GM12878 (cell line): ENCODE results near the gene MEIS1. TPM values are rescaled to one million over a fixed set of nuclear protein-coding genes. Genes with fewer than 3 reads are reported as not detected.

Source experiments
- ATAC-seq: fragments of 200-7000 bp; cut with Tn5 transposase; 3 replicates; pipeline ENCODE4 v1.9.1; 2020; ENCODE audit warnings: mild to moderate bottlenecking, moderate library complexity
- BruUV-seq: library from RNA; stranded (reverse); fragments of 400-500 nt; replicated peaks from 2 replicates; lab custom pipeline; 2021; lab: Mats Ljungman, UMichigan
- CTCF ChIA-PET: fragments of 300-600 bp; sonication (Branson Sonifier 250); formaldehyde crosslinking; extraction: SDS; loops from one replicate; lab custom pipeline; 2021; ENCODE audit warnings: inconsistent platforms; lab: Yijun Ruan, JAX
- POLR2A ChIA-PET: fragments of 350-600 bp; formaldehyde crosslinking; extraction: SDS; loops from one replicate; lab custom pipeline; 2021; ENCODE audit warnings: inconsistent platforms; lab: Charles Lee
- RAD21 ChIA-PET: fragments of 300-600 bp; sonication (Branson Sonifier 250); formaldehyde crosslinking; loops from one replicate; lab custom pipeline; 2023; ENCODE audit warnings: antibody characterized with exemption; ENCODE audit not compliant: unreplicated experiment; lab: Charles Lee
- SMC1A ChIA-PET: fragments of 300-600 bp; sonication (Branson Sonifier 250); formaldehyde crosslinking; loops from one replicate; lab custom pipeline; 2023; ENCODE audit not compliant: unreplicated experiment, uncharacterized antibody; lab: Charles Lee
- DNase-seq: peaks from one replicate; pipeline ENCODE4 v3.0.0-alpha.2; 2011; ENCODE audit warnings: low read depth, low spot score
- FAIRE-seq: peaks from 3 replicates; lab custom pipeline; 2011; peaks lifted over from hg19 to GRCh38; lab: Jason Lieb, UNC
- H2AFZ ChIP-seq: 2 replicates; pipeline ENCODE4 v1.6.0; 2011; ENCODE audit warnings: low read depth, low read length, control low read depth; ENCODE audit not compliant: control insufficient read depth
- H3K27ac ChIP-seq: 2 replicates; pipeline ENCODE4 v1.5.1; 2011; ENCODE audit warnings: control low read depth; ENCODE audit not compliant: control insufficient read depth, insufficient read depth
- H3K27me3 ChIP-seq, 2 experiments: replicated peaks in 1 of 2; 2 replicates each; pipeline versions ENCODE4 v1.6.0 to v1.6.1; 2011; ENCODE audit warnings: low read length in 1 of 2; ENCODE audit not compliant: control insufficient read depth in 2 of 2, insufficient read depth in 2 of 2
- H3K36me3 ChIP-seq, 2 experiments: 2 replicates each; pipeline ENCODE4 v1.5.1; 2011; ENCODE audit warnings: low read length in 1 of 2; ENCODE audit not compliant: control insufficient read depth in 2 of 2, insufficient read depth in 2 of 2
- H3K4me1 ChIP-seq: 2 replicates; pipeline ENCODE4 v1.6.1; 2011; ENCODE audit warnings: mild to moderate bottlenecking, low read length, moderate library complexity, mixed read lengths; ENCODE audit not compliant: control insufficient read depth, insufficient read depth
- H3K4me2 ChIP-seq: 2 replicates; pipeline ENCODE4 v1.6.0; 2011; ENCODE audit warnings: control low read depth; ENCODE audit not compliant: control insufficient read depth, insufficient read depth
- H3K4me3 ChIP-seq: fragments of 200-600 bp; sonication (generic); 2 replicates; pipeline ENCODE4 v1.5.1; 2016
- H3K79me2 ChIP-seq: 2 replicates; pipeline ENCODE4 v1.6.0; 2011; ENCODE audit warnings: low read length; ENCODE audit not compliant: control insufficient read depth, insufficient read depth
- H3K9ac ChIP-seq: 2 replicates; pipeline ENCODE4 v1.8.0; 2011; ENCODE audit warnings: low read length, control low read depth, mixed read lengths; ENCODE audit not compliant: control insufficient read depth, insufficient read depth
- H3K9me3 ChIP-seq: replicated peaks from 3 replicates; pipeline ENCODE4 v1.5.1; 2011; ENCODE audit warnings: mild to moderate bottlenecking, low read length; ENCODE audit not compliant: control insufficient read depth, insufficient read depth
- H4K20me1 ChIP-seq: 2 replicates; pipeline ENCODE4 v1.6.0; 2011; ENCODE audit not compliant: control insufficient read depth, insufficient read depth
- BACH1 ChIP-seq: fragments of 450-650 bp; IDR thresholded peaks from 2 replicates; pipeline ENCODE4 v1.6.1; 2017; ENCODE audit warnings: mild to moderate bottlenecking, borderline replicate concordance
- BRCA1 ChIP-seq: IDR thresholded peaks from 2 replicates; pipeline ENCODE4 v1.6.1; 2011; ENCODE audit warnings: low read depth, low read length, improper control_type of control experiment
- MLLT1 ChIP-seq: fragments of 450-650 bp; IDR thresholded peaks from 2 replicates; pipeline ENCODE4 v1.6.1; 2016; ENCODE audit warnings: mild to moderate bottlenecking
- PAX5 ChIP-seq: IDR thresholded peaks from 2 replicates; pipeline ENCODE4 v1.6.1; 2011; ENCODE audit warnings: low read depth, low read length, borderline replicate concordance
- TBL1XR1 ChIP-seq: IDR thresholded peaks from 2 replicates; pipeline ENCODE4 v1.6.1; 2012; ENCODE audit warnings: low read depth, low read length, improper control_type of control experiment
- USF1 ChIP-seq: IDR thresholded peaks from 2 replicates; pipeline ENCODE4 v1.6.1; 2011; ENCODE audit warnings: borderline replicate concordance, low read depth, mild to moderate bottlenecking, moderate library complexity, mixed read lengths, low read length; ENCODE audit not compliant: insufficient read depth; ENCODE audit errors: extremely low read length
- YY1 ChIP-seq: IDR thresholded peaks from 2 replicates; pipeline ENCODE4 v1.6.1; 2011; ENCODE audit warnings: low read depth, mild to moderate bottlenecking, low read length
- ZBED1 ChIP-seq: IDR thresholded peaks from 2 replicates; pipeline ENCODE4 v1.6.1; 2016; ENCODE audit warnings: borderline replicate concordance
- ZNF274 ChIP-seq: IDR thresholded peaks from one replicate; pipeline ENCODE4 v1.8.0; 2011; ENCODE audit not compliant: insufficient read length, insufficient read depth
- ZNF687 ChIP-seq: fragments of 450-650 bp; IDR thresholded peaks from 2 replicates; pipeline ENCODE4 v1.6.1; 2017; ENCODE audit warnings: mild to moderate bottlenecking, moderate library complexity
- in situ Hi-C: fragments of 300-500 bp; cut with MboI; formaldehyde crosslinking; loops from 9 replicates; pipeline ENCODE4 v1.14.3; 2018; ENCODE audit warnings: mixed read lengths
- intact Hi-C: fragments of 100-400 bp; cut with micrococcal nuclease; formaldehyde crosslinking; loops from one replicate; pipeline ENCODE4 v1.14.2; 2022; ENCODE audit not compliant: unreplicated experiment
- polyA plus RNA-seq, 11 experiments: library from polyadenylated mRNA; depleted of rRNA in 4 of 11; unstranded in 6 of 11; stranded (reverse) in 5 of 11; fragments of >200 nt; fragmentation: Nextera tagmentation in 4 of 11; fragmentation: Illumina TruSeq in 1 of 11; extraction: Ambion mirVana in 4 of 11; extraction: Trizol in 1 of 11; gene quantifications; 1 replicate in 1 of 11; 2 replicates in 10 of 11; pipeline versions ENCODE4 v1.2.1 to v1.2.3, GENCODE V29; 2011 to 2016; ENCODE audit warnings: inconsistent platforms in 2 of 11, missing spikeins in 2 of 11, low read depth in 1 of 11
- total RNA-seq, 4 experiments: library from RNA; depleted of rRNA in 3 of 4; stranded (reverse); fragments of >200 nt in 3 of 4; fragmentation: Illumina TruSeq in 1 of 4; extraction: Trizol in 1 of 4; gene quantifications; 2 replicates each; pipeline versions ENCODE4 v1.2.1 to v1.2.3, GENCODE V29; 2013 to 2021
- TF ChIP-seq, protein P1 (sequence below): fragments of 450-650 bp; IDR thresholded peaks from 2 replicates; pipeline ENCODE4 v1.6.1; 2016; ENCODE audit warnings: mild to moderate bottlenecking, moderate library complexity, borderline replicate concordance

Gene MEIS1
- total and polyA plus RNA-seq, 10 of the 15 experiments (the other 5 are each of a cell fraction or from before 2014, with no cell fraction given) = 0.04 to 0.31 (median 0.14) TPM; not detected in 6

- no peak for TF ChIP-seq MLLT1
- TF ChIP-seq ZNF687 = no peak
- TF ChIP-seq TBL1XR1 = no peak
- TF ChIP-seq YY1 = no peak
- no peak for TF ChIP-seq ZBED1
- TF ChIP-seq, all 136 proteins: peak for 0
Measured at GRCh38 chr2:66430505-66431273, 4.2 kb upstream of the MEIS1 start (continued).

DNA sequence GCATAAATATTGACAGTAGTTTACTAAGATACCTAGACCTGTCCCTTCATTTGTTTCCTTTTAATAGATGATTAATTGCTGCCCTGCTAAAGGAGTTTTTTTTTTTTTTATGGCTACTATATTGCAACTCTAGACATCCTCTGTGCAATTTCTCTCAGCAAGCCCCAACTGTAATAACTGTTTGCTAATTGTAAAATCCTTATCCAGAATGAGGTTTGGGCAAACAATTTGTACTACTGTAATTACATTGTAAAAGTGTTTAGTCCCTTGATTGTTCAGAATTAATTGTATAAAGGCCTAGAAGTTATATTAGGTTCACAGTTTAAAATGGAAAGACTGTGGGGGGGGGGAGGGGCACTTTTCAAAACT lies 3.7 kb upstream of the MEIS1 start:
- FAIRE-seq = no peak
- Histone ChIP-seq H3K4me1 (no peaks in the 10 kb centered on the region), H3K27me3 (peaks cover 7 to 16% of the 10 kb centered on the region in 2 experiments), H2AFZ (no peak overlapping the region), H3K27ac (no peak overlapping the region), H3K4me3 (no peak overlapping the region), H3K4me2 (no peak overlapping the region), H3K9me3 (no peaks in the 10 kb centered on the region; the same call in 2 of the 3 replicates), H4K20me1 (no peaks in the 10 kb centered on the region), H3K9ac (no peak overlapping the region), H3K36me3 (no peaks in the 10 kb centered on the region), H3K79me2 (no peaks in the 10 kb centered on the region)
- RAD21 ChIA-PET = interaction anchor here (0.6 kb wide), 1 partner anchor 1810 kb away, joined by 3 read pairs; no protein-coding TSS in a partner anchor
- POLR2A ChIA-PET = interaction anchor here (0.6 kb wide), 1 partner anchor 23 kb away, joined by 5 read pairs; no protein-coding TSS in a partner anchor
- no TSS peak for BruUV-seq
- no peak for DNase-seq
- SMC1A ChIA-PET = no interaction called here
- in situ Hi-C loops = loop anchor here (25.0 kb wide), 2 partner anchors 1406 to 2006 kb away; no protein-coding TSS in a partner anchor
- intact Hi-C loops = no loop called here
- CTCF ChIA-PET = no interaction called here
- ATAC-seq = no peak
- TF ChIP-seq USF1 = no peak
- TF ChIP-seq BRCA1 = no peak
- TF ChIP-seq, protein P1, sequence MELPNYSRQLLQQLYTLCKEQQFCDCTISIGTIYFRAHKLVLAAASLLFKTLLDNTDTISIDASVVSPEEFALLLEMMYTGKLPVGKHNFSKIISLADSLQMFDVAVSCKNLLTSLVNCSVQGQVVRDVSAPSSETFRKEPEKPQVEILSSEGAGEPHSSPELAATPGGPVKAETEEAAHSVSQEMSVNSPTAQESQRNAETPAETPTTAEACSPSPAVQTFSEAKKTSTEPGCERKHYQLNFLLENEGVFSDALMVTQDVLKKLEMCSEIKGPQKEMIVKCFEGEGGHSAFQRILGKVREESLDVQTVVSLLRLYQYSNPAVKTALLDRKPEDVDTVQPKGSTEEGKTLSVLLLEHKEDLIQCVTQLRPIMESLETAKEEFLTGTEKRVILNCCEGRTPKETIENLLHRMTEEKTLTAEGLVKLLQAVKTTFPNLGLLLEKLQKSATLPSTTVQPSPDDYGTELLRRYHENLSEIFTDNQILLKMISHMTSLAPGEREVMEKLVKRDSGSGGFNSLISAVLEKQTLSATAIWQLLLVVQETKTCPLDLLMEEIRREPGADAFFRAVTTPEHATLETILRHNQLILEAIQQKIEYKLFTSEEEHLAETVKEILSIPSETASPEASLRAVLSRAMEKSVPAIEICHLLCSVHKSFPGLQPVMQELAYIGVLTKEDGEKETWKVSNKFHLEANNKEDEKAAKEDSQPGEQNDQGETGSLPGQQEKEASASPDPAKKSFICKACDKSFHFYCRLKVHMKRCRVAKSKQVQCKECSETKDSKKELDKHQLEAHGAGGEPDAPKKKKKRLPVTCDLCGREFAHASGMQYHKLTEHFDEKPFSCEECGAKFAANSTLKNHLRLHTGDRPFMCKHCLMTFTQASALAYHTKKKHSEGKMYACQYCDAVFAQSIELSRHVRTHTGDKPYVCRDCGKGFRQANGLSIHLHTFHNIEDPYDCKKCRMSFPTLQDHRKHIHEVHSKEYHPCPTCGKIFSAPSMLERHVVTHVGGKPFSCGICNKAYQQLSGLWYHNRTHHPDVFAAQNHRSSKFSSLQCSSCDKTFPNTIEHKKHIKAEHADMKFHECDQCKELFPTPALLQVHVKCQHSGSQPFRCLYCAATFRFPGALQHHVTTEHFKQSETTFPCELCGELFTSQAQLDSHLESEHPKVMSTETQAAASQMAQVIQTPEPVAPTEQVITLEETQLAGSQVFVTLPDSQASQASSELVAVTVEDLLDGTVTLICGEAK = no peak
- no peak for TF ChIP-seq ZNF274
- TF ChIP-seq BACH1 = no peak
- no peak for TF ChIP-seq PAX5
